KMS-11 (cell line): Measurements from ENCODE around the gene PMEL.
A peak's percentile ranks its signal among the peaks of the same experiment; 100 is the strongest.
"Not testable (repeated sequence)": the region's sequence is repeated elsewhere in the genome, so short reads cannot be mapped to it uniquely, and the experiment has no call there.

Experiments
- H2AFZ ChIP-seq: fragments of 200-600 bp; sonication (generic); 2 replicates; pipeline ENCODE4 v1.6.1; 2016; ENCODE audit warnings: antibody characterized with exemption, mixed run types, low read depth
- H3K27ac ChIP-seq: fragments of 200-600 bp; sonication (generic); 2 replicates; pipeline ENCODE4 v1.6.1; 2016; ENCODE audit warnings: mild to moderate bottlenecking, mixed run types
- H3K27me3 ChIP-seq: fragments of 200-600 bp; sonication (generic); 2 replicates; pipeline ENCODE4 v1.6.1; 2017; ENCODE audit warnings: mild to moderate bottlenecking, low read depth, mixed run types, moderate library complexity; ENCODE audit not compliant: insufficient read depth
- H3K36me3 ChIP-seq: fragments of 200-600 bp; sonication (generic); 2 replicates; pipeline ENCODE4 v1.6.1; 2017; ENCODE audit warnings: mild to moderate bottlenecking, mixed run types; ENCODE audit not compliant: insufficient read depth
- H3K4me1 ChIP-seq: fragments of 200-600 bp; sonication (generic); 2 replicates; pipeline ENCODE4 v1.6.1; 2016; ENCODE audit warnings: mild to moderate bottlenecking, low read depth, mixed run types; ENCODE audit not compliant: poor library complexity, severe bottlenecking
- H3K4me2 ChIP-seq: fragments of 200-600 bp; sonication (generic); 2 replicates; pipeline ENCODE4 v1.7.0; 2016; ENCODE audit warnings: mild to moderate bottlenecking, mixed run types
- H3K4me3 ChIP-seq: fragments of 200-600 bp; sonication (generic); IDR thresholded peaks from 2 replicates; pipeline ENCODE4 v1.6.1; 2017; ENCODE audit warnings: low read depth, low read length, mixed read lengths; ENCODE audit not compliant: insufficient read depth
- H3K79me2 ChIP-seq: fragments of 200-600 bp; sonication (generic); 2 replicates; pipeline ENCODE4 v1.6.1; 2016; ENCODE audit warnings: low read depth, mixed run types; ENCODE audit not compliant: insufficient read depth
- H3K9ac ChIP-seq: fragments of 200-600 bp; sonication (generic); 2 replicates; pipeline ENCODE4 v1.6.1; 2016; ENCODE audit warnings: mild to moderate bottlenecking, mixed run types
- H4K20me1 ChIP-seq: fragments of 200-600 bp; sonication (generic); 2 replicates; pipeline ENCODE4 v1.6.1; 2016; ENCODE audit warnings: mild to moderate bottlenecking, mixed run types; ENCODE audit not compliant: insufficient read depth
- CTCF ChIP-seq: fragments of 200-600 bp; sonication (generic); conservative IDR thresholded peaks from 2 replicates; pipeline ENCODE4 v1.6.1; 2017; ENCODE audit warnings: low read depth, mild to moderate bottlenecking, antibody characterized with exemption, low read length, moderate library complexity, mixed read lengths

PMEL gene

DNA sequence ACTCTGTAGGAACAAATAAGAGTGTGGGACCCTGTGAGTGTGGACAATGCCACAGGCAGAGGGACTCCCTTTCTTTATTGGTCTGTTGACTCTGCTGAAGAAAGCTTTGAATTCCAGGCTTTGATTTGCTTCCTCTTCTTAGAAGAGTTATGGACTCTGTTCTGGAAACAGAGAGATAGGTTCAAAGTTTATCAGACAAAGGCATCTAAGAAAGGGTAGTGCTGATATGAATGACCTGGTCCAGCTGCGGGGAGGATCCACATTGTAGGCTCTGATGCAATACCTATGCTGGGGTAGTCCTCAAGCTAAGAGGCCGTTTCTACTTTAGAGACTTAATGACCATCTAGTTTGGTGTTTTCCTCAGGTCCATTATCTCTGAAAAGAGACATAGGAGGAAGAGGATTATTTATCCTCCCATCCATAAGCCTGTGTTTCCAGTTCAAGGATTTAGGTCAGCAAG, 44.3 kb upstream of the PMEL start:
- Histone ChIP-seq H3K36me3 (no peaks in the 10 kb centered on the region), H3K4me2 (no peak overlapping the region), H2AFZ (no peak overlapping the region), H3K27ac (no peak overlapping the region), H3K79me2 (no peaks in the 10 kb centered on the region), H3K4me3 (no peak overlapping the region), H3K27me3 (no peaks in the 10 kb centered on the region), H4K20me1 (no peaks in the 10 kb centered on the region), H3K4me1 (peaks cover 10% of the 10 kb centered on the region), H3K9ac (no peak overlapping the region)
- no peak for TF ChIP-seq CTCF

DNA sequence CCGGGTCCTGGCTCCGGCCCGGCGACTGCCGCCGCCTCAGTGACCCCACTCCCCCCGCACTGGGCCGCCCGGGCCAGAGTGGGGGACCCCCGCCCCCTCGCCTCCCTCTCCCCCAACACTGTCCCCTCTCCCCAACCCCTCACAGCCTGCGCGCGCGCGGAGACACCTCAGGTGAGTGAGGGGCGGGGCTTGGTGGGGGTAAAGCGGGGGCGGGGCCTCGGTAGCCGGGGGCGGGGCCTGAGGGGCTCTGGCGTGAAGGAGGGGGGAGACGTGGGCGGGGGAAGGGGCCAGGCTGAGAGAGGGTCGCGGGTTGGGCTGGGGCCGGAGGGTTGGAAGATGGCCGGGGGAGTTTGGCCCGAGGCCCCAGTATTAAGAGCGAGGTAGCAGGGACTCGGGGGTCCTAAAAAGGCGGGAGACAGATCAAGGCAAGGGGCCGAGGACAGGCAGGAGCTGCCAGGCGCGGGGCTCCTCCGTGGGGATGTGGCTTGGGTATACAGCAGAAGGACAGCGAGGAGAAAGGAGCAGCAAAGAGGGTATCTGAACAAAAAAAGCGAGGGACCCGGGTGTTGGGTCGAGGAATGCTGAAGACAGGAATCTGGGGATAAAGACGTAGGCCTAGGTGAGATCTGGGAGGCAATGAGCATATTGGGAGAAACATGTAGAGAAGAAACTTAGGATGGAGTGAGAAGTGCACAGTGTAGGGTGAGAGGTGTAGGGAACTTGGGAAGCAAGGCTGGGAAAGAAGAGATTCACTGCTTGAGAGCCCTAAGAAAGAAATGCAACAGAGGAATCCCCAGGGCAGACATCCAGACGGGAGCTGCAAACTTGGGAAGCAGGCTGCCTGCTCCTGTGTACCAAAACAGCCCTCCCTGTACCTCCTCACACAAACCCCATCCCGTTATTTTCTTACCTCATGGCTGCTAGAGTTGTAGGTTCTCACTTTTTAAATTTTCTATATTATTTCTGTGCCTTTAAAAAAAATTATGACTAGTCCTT, 42.0 kb upstream of the PMEL start:
- Histone ChIP-seq H3K27ac (no peak overlapping the region), H3K9ac (peak overlapping the region; percentile 39), H3K4me2 (peak overlapping the region; percentile 87), H3K4me1 (peaks cover 10% of the 10 kb centered on the region), H4K20me1 (no peaks in the 10 kb centered on the region), H3K36me3 (no peaks in the 10 kb centered on the region), H3K27me3 (no peaks in the 10 kb centered on the region), H3K4me3 (peak overlapping the region; percentile 68), H2AFZ (peak overlapping the region; percentile 94), H3K79me2 (no peaks in the 10 kb centered on the region)
- TF ChIP-seq CTCF: no peak

GRCh38 chr12:56004211-56004610, 38.4 kb upstream of the PMEL start:
- TF ChIP-seq CTCF: no peak
- Histone ChIP-seq H3K4me3 (no peak overlapping the region), H3K4me2 (no peak overlapping the region), H3K4me1 (peaks cover 10% of the 10 kb centered on the region), H3K27me3 (no peaks in the 10 kb centered on the region), H2AFZ (no peak overlapping the region), H3K79me2 (no peaks in the 10 kb centered on the region), H3K36me3 (no peaks in the 10 kb centered on the region), H3K27ac (no peak overlapping the region), H4K20me1 (no peaks in the 10 kb centered on the region), H3K9ac (no peak overlapping the region)

- H3K9ac ChIP-seq, H3K4me3 ChIP-seq, H2AFZ ChIP-seq, H3K27ac ChIP-seq, H3K4me1 ChIP-seq, H3K79me2 ChIP-seq, H3K4me2 ChIP-seq, H4K20me1 ChIP-seq, H3K36me3 ChIP-seq, H3K27me3 ChIP-seq: not testable (repeated sequence)
Measured at GRCh38 chr12:56003376-56003775, 37.5 kb upstream of the PMEL start.
